Measurements from ENCODE around the gene SUGP1.

GRCh38 chr19:19306191-19306590 is 14.1 kb downstream of the SUGP1 start:
- TF ChIP-seq CTCF (IDR thresholded peaks at IDR 0.05; ENCODE audit: low read depth, low read length, poor library complexity, severe bottlenecking) = no peak
- TF ChIP-seq EZH2phosphoT487 (IDR thresholded peaks at IDR 0.05; ENCODE audit: borderline replicate concordance, low read length) = no peak

Data from DOHH2 (cell line).